HEK293 (cell line): ENCODE data around the gene ZNF672.

ENCODE experiments used
- CTCF ChIA-PET: fragments of 350-600 bp; formaldehyde crosslinking; extraction: SDS; loops from one replicate; lab custom pipeline; 2021; ENCODE audit warnings: antibody characterized with exemption; lab: Yijun Ruan, JAX
- POLR2A ChIA-PET: fragments of 300-600 bp; formaldehyde crosslinking; extraction: SDS; loops from one replicate; lab custom pipeline; 2020; ENCODE audit warnings: antibody characterized with exemption, inconsistent platforms; lab: Yijun Ruan, JAX
- H3K27ac ChIP-seq: fragments of 200-500 bp; sonication (Bioruptor generic); 2 replicates; pipeline ENCODE4 v1.5.1; 2014; ENCODE audit warnings: low read depth, low read length, control low read depth, inconsistent platforms; ENCODE audit errors: extremely low read depth
- H3K36me3 ChIP-seq, 2 experiments: fragments of 200-500 bp in 1 of 2; sonication (Bioruptor generic) in 1 of 2; 1 replicate in 1 of 2; 2 replicates in 1 of 2; pipeline ENCODE4 v1.5.1; 2014 to 2017; ENCODE audit warnings: inconsistent platforms in 2 of 2, low read length in 2 of 2; ENCODE audit not compliant: control insufficient read depth in 2 of 2, insufficient read depth in 1 of 2
- H3K4me1 ChIP-seq: fragments of 200-500 bp; sonication (Bioruptor generic); 2 replicates; pipeline ENCODE4 v1.5.1; 2014; ENCODE audit warnings: mild to moderate bottlenecking, low read length, inconsistent platforms; ENCODE audit not compliant: control insufficient read depth, insufficient read depth
- H3K4me3 ChIP-seq: 2 replicates; pipeline ENCODE4 v1.5.1; 2011; ENCODE audit warnings: low read depth, mild to moderate bottlenecking, control low read depth, low read length, moderate library complexity
- H3K9me3 ChIP-seq: fragments of 200-500 bp; sonication (Bioruptor generic); 2 replicates; pipeline ENCODE4 v1.5.1; 2014; ENCODE audit warnings: low read depth, low read length, inconsistent platforms; ENCODE audit not compliant: control insufficient read depth, insufficient read depth
- BCL11B ChIP-seq: fragments of 450-650 bp; formaldehyde crosslinking; IDR thresholded peaks from 2 replicates; pipeline ENCODE4 v1.5.1; 2016; ENCODE audit warnings: low read depth, missing biosample characterization, missing genetic modification characterization
- ELK4 ChIP-seq: IDR thresholded peaks from 2 replicates; pipeline ENCODE4 v1.6.1; 2011; ENCODE audit warnings: mild to moderate bottlenecking, low read depth, low read length, borderline replicate concordance
- GLIS2 ChIP-seq: fragments of 450-650 bp; formaldehyde crosslinking; IDR thresholded peaks from 2 replicates; pipeline ENCODE4 v1.5.1; 2016; ENCODE audit warnings: missing biosample characterization, missing genetic modification characterization
- SETDB1 ChIP-seq: IDR thresholded peaks from one replicate; pipeline ENCODE4 v1.6.1; 2017; ENCODE audit warnings: mild to moderate bottlenecking, low read length, moderate library complexity, mixed read lengths; ENCODE audit not compliant: insufficient read length
- SP2 ChIP-seq: fragments of 450-650 bp; formaldehyde crosslinking; IDR thresholded peaks from 2 replicates; pipeline ENCODE4 v1.5.1; 2016; ENCODE audit warnings: missing biosample characterization, missing genetic modification characterization
- SP3 ChIP-seq: fragments of 450-650 bp; formaldehyde crosslinking; IDR thresholded peaks from 2 replicates; pipeline ENCODE4 v1.5.1; 2016; ENCODE audit warnings: missing biosample characterization, missing genetic modification characterization
- ZBTB11 ChIP-seq: fragments of 450-650 bp; formaldehyde crosslinking; conservative IDR thresholded peaks from 2 replicates; pipeline ENCODE4 v1.5.1; 2016; ENCODE audit warnings: low read depth, missing biosample characterization, missing genetic modification characterization
- ZBTB20 ChIP-seq: fragments of 450-650 bp; formaldehyde crosslinking; IDR thresholded peaks from 2 replicates; pipeline ENCODE4 v1.5.1; 2016; ENCODE audit warnings: missing biosample characterization, missing genetic modification characterization
- ZBTB48 ChIP-seq: fragments of 450-650 bp; formaldehyde crosslinking; IDR thresholded peaks from 2 replicates; pipeline ENCODE4 v1.5.1; 2016; ENCODE audit warnings: missing biosample characterization, missing genetic modification characterization
- ZBTB6 ChIP-seq: fragments of 450-650 bp; formaldehyde crosslinking; IDR thresholded peaks from 2 replicates; pipeline ENCODE4 v1.5.1; 2017; ENCODE audit warnings: missing biosample characterization, missing genetic modification characterization
- ZNF138 ChIP-seq: fragments of 450-650 bp; formaldehyde crosslinking; IDR thresholded peaks from 2 replicates; pipeline ENCODE4 v1.5.1; 2016; ENCODE audit warnings: missing biosample characterization, missing genetic modification characterization, borderline replicate concordance
- ZNF146 ChIP-seq: fragments of 450-650 bp; formaldehyde crosslinking; IDR thresholded peaks from 2 replicates; pipeline ENCODE4 v1.5.1; 2016; ENCODE audit warnings: missing biosample characterization, missing genetic modification characterization
- ZNF2 ChIP-seq: fragments of 450-650 bp; formaldehyde crosslinking; IDR thresholded peaks from 2 replicates; pipeline ENCODE4 v1.5.1; 2016; ENCODE audit warnings: missing biosample characterization, missing genetic modification characterization
- ZNF248 ChIP-seq: fragments of 450-650 bp; formaldehyde crosslinking; IDR thresholded peaks from 2 replicates; pipeline ENCODE4 v1.5.1; 2017; ENCODE audit warnings: missing biosample characterization, missing genetic modification characterization
- ZNF37A ChIP-seq: fragments of 450-650 bp; IDR thresholded peaks from 2 replicates; pipeline ENCODE4 v1.5.1; 2018; ENCODE audit warnings: missing biosample characterization, missing genetic modification characterization
- ZNF501 ChIP-seq: fragments of 450-650 bp; formaldehyde crosslinking; IDR thresholded peaks from 2 replicates; pipeline ENCODE4 v1.5.1; 2016; ENCODE audit warnings: missing biosample characterization, missing genetic modification characterization
- ZNF530 ChIP-seq: fragments of 450-650 bp; formaldehyde crosslinking; IDR thresholded peaks from 2 replicates; pipeline ENCODE4 v1.5.1; 2016; ENCODE audit warnings: low read depth, missing biosample characterization, missing genetic modification characterization
- ZNF561 ChIP-seq: fragments of 450-650 bp; IDR thresholded peaks from 2 replicates; pipeline ENCODE4 v1.5.1; 2018; ENCODE audit warnings: missing biosample characterization, missing genetic modification characterization, borderline replicate concordance
- ZNF571 ChIP-seq: fragments of 450-650 bp; formaldehyde crosslinking; IDR thresholded peaks from 2 replicates; pipeline ENCODE4 v1.5.0; 2017; ENCODE audit warnings: missing biosample characterization, missing genetic modification characterization
- ZNF580 ChIP-seq: fragments of 450-650 bp; formaldehyde crosslinking; IDR thresholded peaks from 2 replicates; pipeline ENCODE4 v1.5.1; 2016; ENCODE audit warnings: missing biosample characterization, missing genetic modification characterization
- ZNF645 ChIP-seq: fragments of 450-650 bp; formaldehyde crosslinking; IDR thresholded peaks from 2 replicates; pipeline ENCODE4; 2016; ENCODE audit warnings: missing biosample characterization, missing genetic modification characterization
- ZNF654 ChIP-seq: fragments of 450-650 bp; formaldehyde crosslinking; IDR thresholded peaks from 2 replicates; pipeline ENCODE4 v1.5.1; 2016; ENCODE audit warnings: low read depth, missing biosample characterization, missing genetic modification characterization
- ZNF664 ChIP-seq: fragments of 450-650 bp; formaldehyde crosslinking; IDR thresholded peaks from 2 replicates; pipeline ENCODE4 v1.5.1; 2016; ENCODE audit warnings: missing biosample characterization, missing genetic modification characterization
- ZNF776 ChIP-seq: fragments of 450-650 bp; formaldehyde crosslinking; IDR thresholded peaks from 2 replicates; pipeline ENCODE4 v1.5.0; 2017; ENCODE audit warnings: missing biosample characterization, missing genetic modification characterization, borderline replicate concordance
- ZNF791 ChIP-seq: fragments of 450-650 bp; formaldehyde crosslinking; IDR thresholded peaks from 2 replicates; pipeline ENCODE4 v1.5.1; 2016; ENCODE audit warnings: missing biosample characterization, missing genetic modification characterization
- ZNF830 ChIP-seq: fragments of 450-650 bp; IDR thresholded peaks from 2 replicates; pipeline ENCODE4 v1.5.0; 2018; ENCODE audit warnings: missing biosample characterization, missing genetic modification characterization, low read depth, mild to moderate bottlenecking, moderate library complexity

Gene ZNF672

GRCh38 chr1:248842781-248843331 is 4.8 kb downstream of the ZNF672 start (continued):
- TF ChIP-seq ZNF146 (tag by site-specific recombination) (no peak), ZNF654 (no peak), SETDB1 (no peak)

GRCh38 chr1:248843687-248844086 is 5.7 kb downstream of the ZNF672 start:
- Histone ChIP-seq H3K4me1 (no peaks in the 10 kb centered on the region), H3K27ac (no peak overlapping the region), H3K36me3 (peaks cover 0 to 57% of the 10 kb centered on the region in 2 experiments; a peak in 1 of 3 replicates), H3K9me3 (no peaks in the 10 kb centered on the region), H3K4me3 (no peak overlapping the region)
- ChIA-PET POLR2A (no interaction called here), CTCF (no interaction called here)
- TF ChIP-seq GLIS2 (no peak), ZNF830 (no peak), ZNF37A (tag by site-specific recombination) (no peak), ZNF645 (tag by site-specific recombination) (no peak), ZNF2 (no peak), ZNF571 (tag by site-specific recombination) (no peak), BCL11B (tag by site-specific recombination) (no peak), ZNF248 (tag by site-specific recombination) (no peak), SP2 (tag by site-specific recombination) (no peak), ZNF664 (tag by site-specific recombination) (no peak), ELK4 (no peak), ZNF776 (tag by site-specific recombination) (no peak), ZNF791 (tag by site-specific recombination) (no peak), ZNF501 (tag by site-specific recombination) (no peak), ZBTB48 (tag by site-specific recombination) (no peak), ZNF580 (tag by site-specific recombination) (no peak), ZNF530 (tag by site-specific recombination) (no peak)
- TF ChIP-seq, all 188 proteins: peak for 0

- TF ChIP-seq ZNF138 (tag by site-specific recombination) (no peak), SP3 (tag by site-specific recombination) (no peak), ZBTB11 (tag by site-specific recombination) (no peak), ZNF561 (tag by site-specific recombination) (no peak), ZBTB20 (no peak), ZBTB6 (tag by site-specific recombination) (no peak)
- no peak overlapping the region for H3K27ac ChIP-seq
- peaks cover 0 to 66% of the 10 kb centered on the region in 2 experiments; a peak in 1 of 3 replicates for H3K36me3 ChIP-seq
- no peaks in the 10 kb centered on the region for H3K9me3 ChIP-seq
- no peak overlapping the region for H3K4me3 ChIP-seq
- POLR2A ChIA-PET, result no interaction called here
- H3K4me1 ChIP-seq, result no peaks in the 10 kb centered on the region
- CTCF ChIA-PET, result interaction anchor here (0.7 kb wide), 1 partner anchor 51 kb away, joined by 3 read pairs; no protein-coding TSS in a partner anchor
Measured at GRCh38 chr1:248844526-248844925, 6.5 kb downstream of the ZNF672 start.
